Raji (cell line): ENCODE data around the gene GDF7.

Source experiments
- POLR2A ChIP-seq: IDR thresholded peaks from 2 replicates; pipeline ENCODE4 v1.6.1; 2011; ENCODE audit warnings: low read depth, low read length, control low read depth; ENCODE audit not compliant: insufficient read depth

The GDF7 gene

GRCh38 chr2:20661421-20662307, 5.3 kb upstream of the GDF7 start:
- TF ChIP-seq POLR2A: no peak

- TF ChIP-seq POLR2A: no peak
These were observed 4.5 kb upstream of the GDF7 start for GRCh38 chr2:20662308-20662937.

GRCh38 chr2:20663196-20664070, 3.5 kb upstream of the GDF7 start:
- TF ChIP-seq POLR2A: no peak

- no peak for TF ChIP-seq POLR2A
These were observed 2.9 kb upstream of the GDF7 start for GRCh38 chr2:20664071-20664390.

- TF ChIP-seq POLR2A: no peak
These were observed 2.3 kb upstream of the GDF7 start for GRCh38 chr2:20664431-20665242.

GRCh38 chr2:20665243-20666004, 1.5 kb upstream of the GDF7 start:
- TF ChIP-seq POLR2A: no peak

- TF ChIP-seq POLR2A: no peak
These were observed 990 bp upstream of the GDF7 start for GRCh38 chr2:20666005-20666303.

GRCh38 chr2:20667151-20667530, 197 bp downstream of the GDF7 start:
- TF ChIP-seq POLR2A: no peak

- TF ChIP-seq POLR2A: no peak
These were observed 822 bp downstream of the GDF7 start for GRCh38 chr2:20667531-20668401.

- TF ChIP-seq POLR2A: no peak
These were observed 1.5 kb downstream of the GDF7 start for GRCh38 chr2:20668451-20668850.

GRCh38 chr2:20668871-20669475, 2.0 kb downstream of the GDF7 start:
- TF ChIP-seq POLR2A: no peak

- no peak for TF ChIP-seq POLR2A
These were observed 2.8 kb downstream of the GDF7 start for GRCh38 chr2:20669562-20670314.
